Endothelial cell of umbilical vein (primary cell): Measurements from ENCODE around the gene TMEM138. TPM values are rescaled to one million over a fixed set of nuclear protein-coding genes. Genes with fewer than 3 reads are reported as not detected.

ENCODE experiments used
- BruUV-seq: library from RNA; stranded (reverse); fragments of 400-500 nt; replicated peaks from 2 replicates; lab custom pipeline; 2021; lab: Mats Ljungman, UMichigan
- CTCF ChIA-PET: fragments of 300-600, 350-600 bp; sonication (Branson Sonifier 250); formaldehyde crosslinking; loops from one replicate; lab custom pipeline; 2021; ENCODE audit warnings: antibody characterized with exemption, inconsistent platforms; lab: Charles Lee
- POLR2A ChIA-PET: fragments of 300-600, 350-600 bp; sonication (Branson Sonifier 250); formaldehyde crosslinking; loops from one replicate; lab custom pipeline; 2021; ENCODE audit warnings: antibody characterized with exemption, inconsistent platforms; lab: Charles Lee
- DNase-seq: peaks from one replicate; pipeline ENCODE4 v3.0.0-alpha.2; 2011; ENCODE audit warnings: low read depth, low spot score
- FAIRE-seq: peaks from 2 replicates; lab custom pipeline; 2011; peaks lifted over from hg19 to GRCh38; lab: Jason Lieb, UNC
- H2AFZ ChIP-seq: 2 replicates; pipeline ENCODE4 v1.6.0; 2012; ENCODE audit warnings: low read depth, low read length, control low read depth, inconsistent platforms
- H3K27ac ChIP-seq: 2 replicates; pipeline ENCODE4 v1.5.1; 2011; ENCODE audit warnings: low read depth, mild to moderate bottlenecking, control low read depth, low read length, moderate library complexity; ENCODE audit not compliant: insufficient read depth
- H3K27me3 ChIP-seq, 2 experiments: 2 replicates each; pipeline versions ENCODE4 v1.6.0 to v1.6.1; 2011; ENCODE audit warnings: low read length in 2 of 2, mixed read lengths in 1 of 2; ENCODE audit not compliant: control insufficient read depth in 2 of 2, insufficient read depth in 2 of 2
- H3K36me3 ChIP-seq, 2 experiments: 2 replicates in 1 of 2; 3 replicates in 1 of 2; pipeline ENCODE4 v1.5.1; 2011; ENCODE audit warnings: low read length in 2 of 2, mild to moderate bottlenecking in 1 of 2, moderate library complexity in 1 of 2; ENCODE audit not compliant: control insufficient read depth in 2 of 2, insufficient read depth in 2 of 2; ENCODE audit errors: extremely low read depth in 1 of 2
- H3K4me1 ChIP-seq: 3 replicates; pipeline ENCODE4 v1.5.1; 2011; ENCODE audit warnings: mild to moderate bottlenecking, low read length; ENCODE audit not compliant: control insufficient read depth, insufficient read depth; ENCODE audit errors: extremely low read depth
- H3K4me2 ChIP-seq: 2 replicates; pipeline ENCODE4 v1.6.1; 2011; ENCODE audit warnings: low read length, control low read depth, mixed read lengths; ENCODE audit not compliant: insufficient read depth
- H3K4me3 ChIP-seq, 3 experiments: fragments of 200-600 bp in 1 of 3; sonication (generic), shearing (Covaris generic) in 1 of 3; replicated peaks in 1 of 3; 2 replicates each; pipeline ENCODE4 v1.5.1; 2011 to 2016; ENCODE audit warnings: control low read depth in 3 of 3, low read length in 3 of 3, mild to moderate bottlenecking in 2 of 3, inconsistent platforms in 1 of 3, low read depth in 1 of 3, moderate library complexity in 1 of 3; ENCODE audit not compliant: insufficient read depth in 1 of 3
- H3K79me2 ChIP-seq: 2 replicates; pipeline ENCODE4 v1.6.0; 2012; ENCODE audit warnings: low read length, inconsistent platforms; ENCODE audit not compliant: control insufficient read depth, insufficient read depth
- H3K9ac ChIP-seq: replicated peaks from 2 replicates; pipeline ENCODE3; 2011; ENCODE audit warnings: low read length, control low read depth; ENCODE audit not compliant: insufficient read depth; ENCODE audit errors: extremely low read depth
- H3K9me1 ChIP-seq: replicated peaks from 3 replicates; pipeline ENCODE4 v1.6.0; 2011; ENCODE audit warnings: mild to moderate bottlenecking, low read length; ENCODE audit not compliant: control insufficient read depth, insufficient read depth; ENCODE audit errors: extremely low read depth
- H3K9me3 ChIP-seq: replicated peaks from 2 replicates; pipeline ENCODE4 v1.5.1; 2012; ENCODE audit warnings: low read length, inconsistent platforms; ENCODE audit not compliant: control insufficient read depth, insufficient read depth
- H4K20me1 ChIP-seq: replicated peaks from 2 replicates; pipeline ENCODE3; 2011; ENCODE audit warnings: mild to moderate bottlenecking, low read length; ENCODE audit not compliant: control insufficient read depth, insufficient read depth; ENCODE audit errors: extremely low read depth
- EZH2 ChIP-seq: IDR thresholded peaks from 2 replicates; pipeline ENCODE4 v1.6.1; 2012; ENCODE audit warnings: borderline replicate concordance, low read depth, mild to moderate bottlenecking, moderate library complexity, low read length, inconsistent platforms; ENCODE audit not compliant: severe bottlenecking
- MYC ChIP-seq: IDR thresholded peaks from one replicate; pipeline ENCODE4 v1.6.1; 2011; ENCODE audit warnings: mild to moderate bottlenecking, low read depth, low read length
- POLR2A ChIP-seq: IDR thresholded peaks from 2 replicates; pipeline ENCODE4 v1.6.1; 2012; ENCODE audit warnings: low read depth, mild to moderate bottlenecking, control low read depth, low read length
- POLR2AphosphoS5 ChIP-seq: IDR thresholded peaks from 2 replicates; pipeline ENCODE4 v1.6.1; 2012; ENCODE audit warnings: low read depth, mild to moderate bottlenecking, control low read depth, low read length, moderate library complexity; ENCODE audit not compliant: insufficient read depth
- dilution Hi-C: fragments of 300-500 bp; cut with MboI; formaldehyde crosslinking; loops from one replicate; pipeline ENCODE4 v1.15.0; 2019; ENCODE audit warnings: low sequenced_read_pairs; ENCODE audit not compliant: extremely low pct_ligation_motif_present
- intact Hi-C: fragments of 100-400 bp; cut with micrococcal nuclease; formaldehyde crosslinking; loops from one replicate; pipeline ENCODE4 v1.10.0; 2022
- polyA plus RNA-seq, 4 experiments: library from polyadenylated mRNA; depleted of rRNA in 3 of 4; stranded (reverse) in 3 of 4; unstranded in 1 of 4; fragments of >200 nt; gene quantifications; 2 replicates each; pipeline versions ENCODE4 v1.2.1 to v1.2.3, GENCODE V29; 2011 to 2012; ENCODE audit warnings: missing spikeins in 1 of 4
- total RNA-seq: library from RNA; stranded (reverse); gene quantifications from 2 replicates; pipeline ENCODE4 v1.2.3, GENCODE V29; 2021
- TF ChIP-seq, protein P1 (sequence below): IDR thresholded peaks from 2 replicates; pipeline ENCODE4 v1.6.1; 2011; ENCODE audit not compliant: insufficient read depth, insufficient read length
- TF ChIP-seq, protein P2 (sequence below), 2 donors: IDR thresholded peaks; 1 replicate in 1 of 2; 2 replicates in 1 of 2; pipeline ENCODE4 v1.5.1; 2011; ENCODE audit warnings: low read length in 2 of 2, mild to moderate bottlenecking in 2 of 2, moderate library complexity in 2 of 2, control low read depth in 1 of 2, inconsistent platforms in 1 of 2, low read depth in 1 of 2; ENCODE audit not compliant: insufficient read depth in 1 of 2; ENCODE audit errors: extremely low read depth in 1 of 2

TMEM138 gene
- total and polyA plus RNA-seq, 2 donors (not counting 3 experiments of a cell fraction or from before 2014, with no cell fraction given), result 37.9 to 60.0 TPM

DNA sequence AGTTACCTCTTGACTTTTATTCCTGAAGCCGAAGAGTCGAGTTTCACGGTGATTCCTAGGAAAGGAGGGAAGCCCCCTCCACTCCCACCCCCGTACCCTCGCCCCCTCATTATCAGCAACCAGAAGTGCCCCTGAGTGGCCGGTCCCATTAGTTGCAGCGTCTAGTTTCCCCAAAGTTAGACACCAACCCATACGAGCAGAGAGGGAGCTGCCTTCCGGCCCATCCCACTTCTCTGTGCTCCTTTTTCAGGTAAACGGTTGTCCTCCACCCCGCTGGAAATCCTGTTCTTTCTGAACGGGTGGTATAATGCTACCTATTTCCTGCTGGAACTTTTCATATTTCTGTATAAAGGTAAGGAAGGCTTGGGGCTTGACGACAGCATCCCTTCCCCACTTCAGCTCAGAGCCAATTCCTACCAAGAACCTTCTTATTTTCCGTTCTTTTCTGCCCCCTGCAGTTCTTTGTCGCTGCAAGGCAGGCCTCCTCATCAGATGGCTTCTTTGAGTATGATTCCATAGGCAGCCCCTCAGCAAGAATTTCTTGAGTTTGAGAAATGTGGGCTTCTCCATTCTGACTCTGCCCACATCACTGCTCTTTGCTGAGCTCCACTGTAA, 30.9 kb downstream of the TMEM138 start:
- Histone ChIP-seq H3K79me2 (no peaks in the 10 kb centered on the region), H3K27ac (no peak overlapping the region), H3K9me3 (no peaks in the 10 kb centered on the region), H3K4me3 (peak overlapping the region; percentile 71 to 77 (median 71)), H3K4me2 (peak overlapping the region; percentile 77), H3K36me3 (peaks cover 0 to 8% of the 10 kb centered on the region in 2 experiments), H3K9ac (peak overlapping the region; percentile 75), H4K20me1 (no peaks in the 10 kb centered on the region), H3K4me1 (peaks cover 11% of the 10 kb centered on the region), H2AFZ (peak overlapping the region; percentile 96), H3K27me3 (no peaks in the 10 kb centered on the region), H3K9me1 (no peaks in the 10 kb centered on the region)
- intact Hi-C loops, result loop anchor here (1.0 to 2.0 kb wide), 2 partner anchors 17 to 56 kb away; no protein-coding TSS in a partner anchor
- no peak for TF ChIP-seq EZH2
- no peak for TF ChIP-seq POLR2A
- TF ChIP-seq MYC, result no peak
- TF ChIP-seq, protein P1, sequence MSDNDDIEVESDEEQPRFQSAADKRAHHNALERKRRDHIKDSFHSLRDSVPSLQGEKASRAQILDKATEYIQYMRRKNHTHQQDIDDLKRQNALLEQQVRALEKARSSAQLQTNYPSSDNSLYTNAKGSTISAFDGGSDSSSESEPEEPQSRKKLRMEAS, result no peak
- no peak for TF ChIP-seq POLR2AphosphoS5
- TF ChIP-seq, protein P2, sequence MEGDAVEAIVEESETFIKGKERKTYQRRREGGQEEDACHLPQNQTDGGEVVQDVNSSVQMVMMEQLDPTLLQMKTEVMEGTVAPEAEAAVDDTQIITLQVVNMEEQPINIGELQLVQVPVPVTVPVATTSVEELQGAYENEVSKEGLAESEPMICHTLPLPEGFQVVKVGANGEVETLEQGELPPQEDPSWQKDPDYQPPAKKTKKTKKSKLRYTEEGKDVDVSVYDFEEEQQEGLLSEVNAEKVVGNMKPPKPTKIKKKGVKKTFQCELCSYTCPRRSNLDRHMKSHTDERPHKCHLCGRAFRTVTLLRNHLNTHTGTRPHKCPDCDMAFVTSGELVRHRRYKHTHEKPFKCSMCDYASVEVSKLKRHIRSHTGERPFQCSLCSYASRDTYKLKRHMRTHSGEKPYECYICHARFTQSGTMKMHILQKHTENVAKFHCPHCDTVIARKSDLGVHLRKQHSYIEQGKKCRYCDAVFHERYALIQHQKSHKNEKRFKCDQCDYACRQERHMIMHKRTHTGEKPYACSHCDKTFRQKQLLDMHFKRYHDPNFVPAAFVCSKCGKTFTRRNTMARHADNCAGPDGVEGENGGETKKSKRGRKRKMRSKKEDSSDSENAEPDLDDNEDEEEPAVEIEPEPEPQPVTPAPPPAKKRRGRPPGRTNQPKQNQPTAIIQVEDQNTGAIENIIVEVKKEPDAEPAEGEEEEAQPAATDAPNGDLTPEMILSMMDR (IDR thresholded peaks at IDR 0.05; ENCODE audit: extremely low read depth in 1 of 2, insufficient read depth in 1 of 2, low read depth in 1 of 2, low read length in 2 of 2), result peak; percentile 8 to 16
- ChIA-PET POLR2A (interaction anchor here (0.6 to 1.0 kb wide), 3 partner anchors 32 to 45 kb away, joined by 3 to 9 read pairs (median 3); partner anchors contain the start of gene CYB561A3), CTCF (interaction anchor here (0.8 to 3.9 kb wide), 16 partner anchors 8 to 139 kb away, joined by 3 to 24 read pairs (median 6); partner anchors contain the start of genes CYB561A3, DDB1, TKFC and TMEM138)
- no TSS peak for BruUV-seq
- dilution Hi-C loops, result no loop called here
- FAIRE-seq (peak; percentile 46), DNase-seq (peak; percentile 36)
